ENCODE results near the gene SST.

SST gene

GRCh38 chr3:187713504-187713903, 43.3 kb upstream of the SST start:
- in situ Hi-C loops (cut with MboI; ENCODE audit: low sequenced_read_pairs, unreplicated experiment): no loop called here

DNA sequence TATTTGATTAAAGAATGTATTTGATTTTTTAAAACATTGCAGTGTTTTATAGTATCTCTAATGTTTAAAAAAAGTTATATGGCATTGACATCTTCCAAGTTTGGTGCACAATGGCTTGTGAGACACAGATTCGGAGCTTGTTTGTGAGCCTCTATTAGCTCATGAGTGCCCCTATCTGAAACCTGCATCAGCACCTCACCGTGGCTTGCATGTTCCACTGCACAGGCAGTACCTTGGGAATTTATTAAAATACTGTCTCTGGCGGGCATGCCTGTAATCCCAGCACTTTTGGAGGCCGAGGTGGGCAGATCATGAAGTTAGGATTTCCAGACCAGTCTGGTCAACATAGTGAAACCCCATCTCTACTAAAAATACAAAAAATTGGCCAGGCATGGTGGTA, 39.0 kb upstream of the SST start:
- TF ChIP-seq CTCF (IDR thresholded peaks at IDR 0.05; ENCODE audit: borderline replicate concordance, control extremely low read depth, extremely low read depth, insufficient read depth, missing control alignments): no peak
- in situ Hi-C loops (cut with MboI; ENCODE audit: low sequenced_read_pairs, unreplicated experiment): no loop called here
- DNase-seq (ENCODE audit: low spot score): no peak

More at GRCh38 chr3:187713504-187713903, 43.3 kb upstream of the SST start:
- TF ChIP-seq CTCF (IDR thresholded peaks at IDR 0.05; ENCODE audit: borderline replicate concordance, control extremely low read depth, extremely low read depth, insufficient read depth, missing control alignments): no peak
- no peak for DNase-seq (ENCODE audit: low spot score)

- in situ Hi-C loops (cut with MboI; ENCODE audit: low sequenced_read_pairs, unreplicated experiment): no loop called here
- TF ChIP-seq CTCF (IDR thresholded peaks at IDR 0.05; ENCODE audit: borderline replicate concordance, control extremely low read depth, extremely low read depth, insufficient read depth, missing control alignments): no peak
- DNase-seq (ENCODE audit: low spot score): no peak
These were observed 38.5 kb upstream of the SST start for GRCh38 chr3:187708696-187709095.

DNA sequence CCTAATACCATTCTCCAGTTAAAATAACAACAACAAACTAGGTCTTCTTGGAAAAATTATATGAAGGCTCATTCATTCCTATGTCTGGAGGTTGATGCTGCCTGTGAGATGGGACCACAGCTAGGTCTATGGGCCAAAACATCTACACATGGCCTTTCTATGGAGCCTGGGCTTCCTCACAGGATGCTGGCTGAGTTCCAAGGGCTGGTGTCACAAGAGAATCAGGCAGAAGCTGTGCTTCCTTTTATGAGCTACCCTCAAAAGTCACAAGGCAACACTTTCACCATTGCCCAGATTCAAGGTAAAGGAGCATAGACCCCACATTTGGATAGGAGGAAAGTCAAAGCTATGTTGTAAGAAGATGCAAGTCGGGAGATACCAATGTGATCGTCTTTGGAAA, 36.8 kb upstream of the SST start:
- TF ChIP-seq CTCF (IDR thresholded peaks at IDR 0.05; ENCODE audit: borderline replicate concordance, control extremely low read depth, extremely low read depth, insufficient read depth, missing control alignments): no peak
- in situ Hi-C loops (cut with MboI; ENCODE audit: low sequenced_read_pairs, unreplicated experiment): no loop called here
- no peak for DNase-seq (ENCODE audit: low spot score)

- TF ChIP-seq CTCF (IDR thresholded peaks at IDR 0.05; ENCODE audit: borderline replicate concordance, control extremely low read depth, extremely low read depth, insufficient read depth, missing control alignments): no peak
- no peak for DNase-seq (ENCODE audit: low spot score)
- in situ Hi-C loops (cut with MboI; ENCODE audit: low sequenced_read_pairs, unreplicated experiment): no loop called here
These were observed 35.0 kb upstream of the SST start for GRCh38 chr3:187705164-187705563.

DNA sequence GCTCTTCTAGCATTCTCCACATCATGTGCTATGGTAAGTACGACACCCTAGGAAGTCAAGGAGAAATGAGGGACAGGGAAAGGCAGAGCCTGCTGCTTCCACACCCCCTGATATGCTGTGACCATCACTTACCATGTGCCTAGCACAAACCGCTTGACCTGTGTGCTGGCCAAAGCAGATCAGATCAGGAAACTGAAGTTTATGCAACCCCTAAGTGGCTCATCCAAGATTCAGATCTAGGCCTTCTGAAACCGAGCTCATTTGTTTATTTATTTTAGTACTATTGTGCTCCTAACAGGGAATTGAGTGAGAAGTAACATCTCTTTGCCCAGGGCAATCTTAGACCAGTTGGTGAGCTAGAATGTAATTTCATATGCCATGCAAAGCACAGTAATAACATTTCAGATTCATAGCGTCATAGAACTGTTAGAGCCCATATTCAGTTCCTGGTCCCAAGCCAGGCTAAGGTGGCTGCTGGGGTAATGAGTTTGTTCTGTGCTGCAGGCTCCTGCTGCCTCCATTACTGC, 32.4 kb upstream of the SST start, which contains the start of gene RTP2:
Gene RTP2 (minus strand): TSS at position 51 of the 527 bp plus-strand sequence. CDS start 429 bp downstream, outside the sequence.
- in situ Hi-C loops (cut with MboI; ENCODE audit: low sequenced_read_pairs, unreplicated experiment): no loop called here
- no peak for TF ChIP-seq CTCF (IDR thresholded peaks at IDR 0.05; ENCODE audit: borderline replicate concordance, control extremely low read depth, extremely low read depth, insufficient read depth, missing control alignments)
- DNase-seq (ENCODE audit: low spot score): no peak

Data from GM13976 (cell line).